T-helper 1 cell treated with Interleukin-12 subunit alpha and Interleukin-12 subunit beta and Interleukin-4 antibody, amounts not matched to agents 30 ng/mL and 1 ng/mL, for 36 hours (primary cell): ENCODE data around the gene POTEG. TPM values are rescaled to one million over a fixed set of nuclear protein-coding genes. Genes with fewer than 3 reads are reported as not detected.
"Not testable (repeated sequence)": the region's sequence is repeated elsewhere in the genome, so short reads cannot be mapped to it uniquely, and the experiment has no call there.

Experiments used
- intact Hi-C: fragments of 100-400 bp; cut with micrococcal nuclease; formaldehyde crosslinking; loops from one replicate; pipeline ENCODE4 v1.15.1; 2024
- total RNA-seq: library from RNA; stranded (reverse); gene quantifications from 2 replicates; pipeline ENCODE4 v1.2.3, GENCODE V29; 2022

POTEG gene
- total RNA-seq, 1 donor from 2014 or later: not detected

DNA sequence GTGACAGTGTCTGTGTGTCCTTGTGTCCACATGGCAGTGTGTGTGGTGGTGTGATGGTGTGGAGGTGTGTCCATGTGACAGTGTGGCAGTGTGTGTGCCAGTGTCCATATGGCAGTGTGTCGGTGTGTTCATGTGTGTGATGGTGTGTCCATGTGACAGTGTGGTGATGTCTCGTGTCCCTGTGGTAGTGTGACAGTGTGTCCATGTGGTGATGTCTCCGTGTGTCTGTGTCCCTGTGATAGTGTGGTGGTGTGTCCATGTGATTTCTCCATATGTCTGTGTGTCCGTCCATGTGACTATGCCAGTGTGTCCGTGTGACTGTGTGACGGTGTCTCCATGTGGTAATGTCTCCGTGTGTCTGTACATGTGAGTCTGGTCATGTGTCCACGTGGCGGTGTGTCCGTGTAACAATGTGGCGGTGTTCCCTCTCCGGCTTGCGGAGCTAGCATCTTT lies 59.7 kb downstream of the POTEG start:
- intact Hi-C loops: not testable (repeated sequence)

GRCh38 chr14:19372813-19373500 lies 61.2 kb downstream of the POTEG start:
- intact Hi-C loops: not testable (repeated sequence)

GRCh38 chr14:19371767-19372166 lies 62.4 kb downstream of the POTEG start:
- intact Hi-C loops: not testable (repeated sequence)

- intact Hi-C loops: not testable (repeated sequence)
Measured at GRCh38 chr14:19362803-19363202, 71.3 kb downstream of the POTEG start.

- intact Hi-C loops: not testable (repeated sequence)
Measured at GRCh38 chr14:19362323-19362722, 71.8 kb downstream of the POTEG start.

- intact Hi-C loops: not testable (repeated sequence)
Measured at GRCh38 chr14:19361636-19362253, 72.4 kb downstream of the POTEG start.

GRCh38 chr14:19360937-19361635 lies 73.1 kb downstream of the POTEG start:
- intact Hi-C loops: not testable (repeated sequence)
